PFSK-1 (cell line): Measurements from ENCODE around the gene SLC38A9.

Experiments used
- FOXP2 ChIP-seq: optimal IDR thresholded peaks from 2 replicates; pipeline ENCODE3; 2011; ENCODE audit warnings: borderline replicate concordance, control low read depth, inconsistent platforms; ENCODE audit not compliant: insufficient read depth; ENCODE audit errors: extremely low read length, extremely low read depth
- POLR2AphosphoS5 ChIP-seq: IDR thresholded peaks from 2 replicates; pipeline ENCODE4 v1.6.1; 2012; ENCODE audit warnings: low read depth, mild to moderate bottlenecking, control low read depth, low read length, moderate library complexity
- SIN3A ChIP-seq: IDR thresholded peaks from 2 replicates; pipeline ENCODE4 v1.6.1; 2012; ENCODE audit warnings: mild to moderate bottlenecking, low read length, moderate library complexity, borderline replicate concordance; ENCODE audit not compliant: insufficient read depth
- TAF1 ChIP-seq: IDR thresholded peaks from 2 replicates; pipeline ENCODE4 v1.6.1; 2012; ENCODE audit warnings: low read length, control low read depth, borderline replicate concordance; ENCODE audit not compliant: insufficient read depth
- TF ChIP-seq, protein P1 (sequence below), 2 experiments: IDR thresholded peaks; 2 replicates each; pipeline versions ENCODE4 v1.6.1 to v1.8.0; 2011 to 2012; ENCODE audit warnings: low read depth in 2 of 2, low read length in 2 of 2, control low read depth in 1 of 2, inconsistent platforms in 1 of 2, mild to moderate bottlenecking in 1 of 2, moderate library complexity in 1 of 2; ENCODE audit not compliant: insufficient read depth in 1 of 2

Gene SLC38A9

DNA sequence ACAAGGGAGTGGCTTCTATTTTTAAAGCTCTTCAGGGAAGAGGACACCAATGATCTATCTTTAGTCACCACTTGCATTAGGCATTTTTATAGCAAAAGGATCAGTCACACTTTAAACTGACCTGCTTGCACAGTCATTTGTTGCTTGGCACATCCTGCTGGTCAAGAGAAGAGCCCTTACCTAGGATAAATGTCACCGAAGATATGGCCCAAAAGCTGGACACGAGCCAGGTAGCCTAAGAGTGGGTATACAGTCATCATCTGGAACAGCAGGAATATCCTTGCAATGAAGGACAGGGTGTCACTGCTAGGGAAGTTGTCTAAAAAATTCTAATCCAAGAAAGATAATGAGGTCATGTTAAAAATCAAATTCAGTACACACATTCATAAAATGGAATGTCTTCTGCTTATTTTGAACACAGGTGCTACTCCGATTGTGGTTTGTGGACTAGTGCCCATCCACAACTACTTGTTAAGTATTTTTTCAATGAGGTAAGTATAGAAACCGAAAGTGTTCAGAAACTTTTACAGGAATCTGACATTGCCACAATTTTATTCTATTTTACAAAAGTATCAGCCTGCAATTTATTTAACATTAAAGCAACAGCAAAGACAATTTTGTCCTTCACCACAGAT is 78.4 kb downstream of the SLC38A9 start:
- TF ChIP-seq, protein P1, sequence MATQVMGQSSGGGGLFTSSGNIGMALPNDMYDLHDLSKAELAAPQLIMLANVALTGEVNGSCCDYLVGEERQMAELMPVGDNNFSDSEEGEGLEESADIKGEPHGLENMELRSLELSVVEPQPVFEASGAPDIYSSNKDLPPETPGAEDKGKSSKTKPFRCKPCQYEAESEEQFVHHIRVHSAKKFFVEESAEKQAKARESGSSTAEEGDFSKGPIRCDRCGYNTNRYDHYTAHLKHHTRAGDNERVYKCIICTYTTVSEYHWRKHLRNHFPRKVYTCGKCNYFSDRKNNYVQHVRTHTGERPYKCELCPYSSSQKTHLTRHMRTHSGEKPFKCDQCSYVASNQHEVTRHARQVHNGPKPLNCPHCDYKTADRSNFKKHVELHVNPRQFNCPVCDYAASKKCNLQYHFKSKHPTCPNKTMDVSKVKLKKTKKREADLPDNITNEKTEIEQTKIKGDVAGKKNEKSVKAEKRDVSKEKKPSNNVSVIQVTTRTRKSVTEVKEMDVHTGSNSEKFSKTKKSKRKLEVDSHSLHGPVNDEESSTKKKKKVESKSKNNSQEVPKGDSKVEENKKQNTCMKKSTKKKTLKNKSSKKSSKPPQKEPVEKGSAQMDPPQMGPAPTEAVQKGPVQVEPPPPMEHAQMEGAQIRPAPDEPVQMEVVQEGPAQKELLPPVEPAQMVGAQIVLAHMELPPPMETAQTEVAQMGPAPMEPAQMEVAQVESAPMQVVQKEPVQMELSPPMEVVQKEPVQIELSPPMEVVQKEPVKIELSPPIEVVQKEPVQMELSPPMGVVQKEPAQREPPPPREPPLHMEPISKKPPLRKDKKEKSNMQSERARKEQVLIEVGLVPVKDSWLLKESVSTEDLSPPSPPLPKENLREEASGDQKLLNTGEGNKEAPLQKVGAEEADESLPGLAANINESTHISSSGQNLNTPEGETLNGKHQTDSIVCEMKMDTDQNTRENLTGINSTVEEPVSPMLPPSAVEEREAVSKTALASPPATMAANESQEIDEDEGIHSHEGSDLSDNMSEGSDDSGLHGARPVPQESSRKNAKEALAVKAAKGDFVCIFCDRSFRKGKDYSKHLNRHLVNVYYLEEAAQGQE (IDR thresholded peaks at IDR 0.05; ENCODE audit: insufficient read depth in 1 of 2, low read depth in 2 of 2, low read length in 2 of 2) = no peak
- TF ChIP-seq POLR2AphosphoS5 = no peak
- TF ChIP-seq TAF1 = no peak
- no peak for TF ChIP-seq FOXP2
- TF ChIP-seq SIN3A = no peak

GRCh38 chr5:55629815-55630214 is 82.3 kb downstream of the SLC38A9 start:
- TF ChIP-seq TAF1 (no peak), POLR2AphosphoS5 (no peak), FOXP2 (no peak), SIN3A (no peak)
- TF ChIP-seq, protein P1 (IDR thresholded peaks at IDR 0.05; ENCODE audit: insufficient read depth in 1 of 2, low read depth in 2 of 2, low read length in 2 of 2) = no peak

DNA sequence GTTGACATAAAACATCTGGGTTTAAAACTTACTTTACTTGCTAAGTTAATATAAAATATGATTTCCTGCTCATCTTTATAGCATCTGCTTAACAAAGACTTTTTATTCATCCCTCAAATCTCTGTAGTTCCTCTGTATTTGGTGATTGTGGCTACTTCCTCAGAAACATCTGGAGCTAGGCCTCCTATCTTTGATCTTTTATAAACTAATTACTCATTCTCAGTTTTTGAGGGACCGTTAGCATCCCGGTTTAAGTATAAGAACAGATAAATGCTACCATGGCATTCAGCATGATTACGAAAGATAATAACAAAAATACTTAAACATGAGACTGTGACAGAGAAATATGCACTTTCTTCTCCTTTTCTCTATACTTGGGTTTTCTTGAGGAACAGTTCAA is 85.3 kb downstream of the SLC38A9 start:
- TF ChIP-seq, protein P1 (IDR thresholded peaks at IDR 0.05; ENCODE audit: insufficient read depth in 1 of 2, low read depth in 2 of 2, low read length in 2 of 2) = no peak
- TF ChIP-seq SIN3A = no peak
- TF ChIP-seq FOXP2 = no peak
- no peak for TF ChIP-seq POLR2AphosphoS5
- TF ChIP-seq TAF1 = no peak

DNA sequence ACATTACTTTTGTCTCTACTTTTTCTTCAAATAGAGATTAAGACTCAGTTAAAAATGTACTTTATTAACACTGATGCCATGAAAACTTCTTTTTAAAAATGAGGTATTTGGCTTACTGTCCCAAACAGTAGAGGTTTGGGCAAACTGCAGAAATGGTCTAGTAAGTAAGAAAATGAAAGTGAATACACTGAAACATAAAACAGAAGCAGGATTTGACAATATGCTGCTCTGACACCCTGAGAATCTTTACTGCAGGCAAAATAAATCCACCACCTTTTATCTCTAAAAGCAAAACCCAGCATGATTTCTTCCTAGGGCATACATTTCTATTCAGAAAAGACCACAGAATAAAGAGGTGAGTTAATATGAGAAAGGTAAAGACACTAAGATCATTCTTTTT is 86.2 kb downstream of the SLC38A9 start:
- TF ChIP-seq TAF1 (no peak), FOXP2 (no peak), SIN3A (no peak), POLR2AphosphoS5 (no peak)
- TF ChIP-seq, protein P1 (IDR thresholded peaks at IDR 0.05; ENCODE audit: insufficient read depth in 1 of 2, low read depth in 2 of 2, low read length in 2 of 2) = no peak
